ENCODE data around the gene NDUFS5. TPM values are rescaled to one million over a fixed set of nuclear protein-coding genes. Genes with fewer than 3 reads are reported as not detected.
"Not testable (repeated sequence)": the region's sequence is repeated elsewhere in the genome, so short reads cannot be mapped to it uniquely, and the experiment has no call there.

NDUFS5 gene
- total RNA-seq (ENCODE audit: unreplicated experiment) = 200 TPM
- long read RNA-seq, transcript NDUFS5-202 (3 exons, 548 nt) = major isoform, 104 of 184 reads
- long read RNA-seq, transcript NDUFS5-201 (3 exons, 544 nt) = minor isoform, 77 of 184 reads
- long read RNA-seq, partial matches to known transcripts = 2 of 184 reads
- long read RNA-seq, other reads (novel, unspliced or antisense) = 1 of 184 reads

- TF ChIP-seq, protein P1, sequence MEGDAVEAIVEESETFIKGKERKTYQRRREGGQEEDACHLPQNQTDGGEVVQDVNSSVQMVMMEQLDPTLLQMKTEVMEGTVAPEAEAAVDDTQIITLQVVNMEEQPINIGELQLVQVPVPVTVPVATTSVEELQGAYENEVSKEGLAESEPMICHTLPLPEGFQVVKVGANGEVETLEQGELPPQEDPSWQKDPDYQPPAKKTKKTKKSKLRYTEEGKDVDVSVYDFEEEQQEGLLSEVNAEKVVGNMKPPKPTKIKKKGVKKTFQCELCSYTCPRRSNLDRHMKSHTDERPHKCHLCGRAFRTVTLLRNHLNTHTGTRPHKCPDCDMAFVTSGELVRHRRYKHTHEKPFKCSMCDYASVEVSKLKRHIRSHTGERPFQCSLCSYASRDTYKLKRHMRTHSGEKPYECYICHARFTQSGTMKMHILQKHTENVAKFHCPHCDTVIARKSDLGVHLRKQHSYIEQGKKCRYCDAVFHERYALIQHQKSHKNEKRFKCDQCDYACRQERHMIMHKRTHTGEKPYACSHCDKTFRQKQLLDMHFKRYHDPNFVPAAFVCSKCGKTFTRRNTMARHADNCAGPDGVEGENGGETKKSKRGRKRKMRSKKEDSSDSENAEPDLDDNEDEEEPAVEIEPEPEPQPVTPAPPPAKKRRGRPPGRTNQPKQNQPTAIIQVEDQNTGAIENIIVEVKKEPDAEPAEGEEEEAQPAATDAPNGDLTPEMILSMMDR (IDR thresholded peaks at IDR 0.05; ENCODE audit: unreplicated experiment) = no peak
- Mint-ChIP-seq H3K27ac (ENCODE audit: unreplicated experiment) (peak within 1 kb of the TSS; percentile 98), H3K9me3 (ENCODE audit: unreplicated experiment) (no peaks in the 10 kb centered on the region), H3K36me3 (ENCODE audit: low read depth, unreplicated experiment) (peaks cover 14% of the 10 kb centered on the region), H3K4me3 (ENCODE audit: unreplicated experiment) (peak within 1 kb of the TSS; percentile 95), H3K4me1 (ENCODE audit: unreplicated experiment) (peaks cover 14% of the 10 kb centered on the region), H3K27me3 (ENCODE audit: unreplicated experiment) (peaks cover 11% of the 10 kb centered on the region)
- DNase-seq (ENCODE audit: low spot score) = peak; percentile 81
Observed at GRCh38 chr1:39026051-39026865, at the start of gene NDUFS5. Gene NDUFS5, plus strand, starts transcription at chr1:39026350. Its CDS starts 2,375 bp downstream, at chr1:39028725.

GRCh38 chr1:38977399-38978244 lies 48.5 kb upstream of the NDUFS5 start:
- H3K27ac Mint-ChIP-seq (ENCODE audit: unreplicated experiment); H3K4me1 Mint-ChIP-seq (ENCODE audit: unreplicated experiment); H3K9me3 Mint-ChIP-seq (ENCODE audit: unreplicated experiment); H3K27me3 Mint-ChIP-seq (ENCODE audit: unreplicated experiment); H3K4me3 Mint-ChIP-seq (ENCODE audit: unreplicated experiment); DNase-seq (ENCODE audit: low spot score); H3K36me3 Mint-ChIP-seq (ENCODE audit: low read depth, unreplicated experiment): not testable (repeated sequence)

GRCh38 chr1:38978245-38978542 lies 48.0 kb upstream of the NDUFS5 start:
- not testable (repeated sequence) for H3K27ac Mint-ChIP-seq (ENCODE audit: unreplicated experiment); H3K4me1 Mint-ChIP-seq (ENCODE audit: unreplicated experiment); H3K9me3 Mint-ChIP-seq (ENCODE audit: unreplicated experiment); H3K36me3 Mint-ChIP-seq (ENCODE audit: low read depth, unreplicated experiment); DNase-seq (ENCODE audit: low spot score); H3K27me3 Mint-ChIP-seq (ENCODE audit: unreplicated experiment)
- H3K4me3 Mint-ChIP-seq (ENCODE audit: unreplicated experiment) = peak overlapping the region; percentile 18

DNA sequence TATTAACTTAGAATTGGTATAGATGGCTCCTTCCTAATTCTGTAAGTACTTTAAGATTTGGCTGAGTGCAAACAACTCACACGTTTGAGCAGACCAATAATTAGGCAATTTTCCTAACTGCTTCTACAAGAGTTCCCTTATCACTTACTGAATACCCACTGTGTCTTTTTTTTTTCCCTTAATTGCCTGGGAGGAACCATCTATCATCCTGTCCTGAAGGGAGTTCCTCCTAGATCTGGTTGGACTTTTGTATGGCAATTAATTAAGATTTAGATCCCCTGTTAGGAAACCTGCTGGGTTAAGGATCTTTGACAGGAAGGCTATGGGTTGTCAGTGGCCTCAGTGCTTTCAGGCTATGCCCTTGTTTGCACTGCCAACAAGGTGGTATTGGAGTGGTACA lies 46.8 kb upstream of the NDUFS5 start:
- not testable (repeated sequence) for H3K36me3 Mint-ChIP-seq (ENCODE audit: low read depth, unreplicated experiment); H3K27ac Mint-ChIP-seq (ENCODE audit: unreplicated experiment); H3K4me3 Mint-ChIP-seq (ENCODE audit: unreplicated experiment); H3K4me1 Mint-ChIP-seq (ENCODE audit: unreplicated experiment); H3K27me3 Mint-ChIP-seq (ENCODE audit: unreplicated experiment); DNase-seq (ENCODE audit: low spot score); H3K9me3 Mint-ChIP-seq (ENCODE audit: unreplicated experiment)

DNA sequence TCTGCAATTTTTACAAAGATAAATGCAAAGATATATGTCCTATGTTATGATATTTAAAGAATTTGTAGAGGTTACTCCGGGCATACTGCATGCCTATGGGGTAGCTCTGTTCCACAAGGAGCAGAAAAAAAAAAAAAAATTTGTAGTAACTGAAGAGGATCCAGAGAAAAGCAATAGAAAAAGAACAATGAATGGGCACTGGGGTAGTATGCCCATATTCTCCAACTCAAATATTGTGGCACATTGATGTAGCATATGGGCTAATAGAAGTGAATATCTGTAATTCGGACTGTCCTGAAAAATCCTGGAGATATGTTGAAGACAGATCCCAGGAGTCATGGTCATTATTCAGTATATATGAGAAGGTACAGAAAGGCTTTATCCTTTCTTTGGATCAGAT lies 36.2 kb upstream of the NDUFS5 start:
- Mint-ChIP-seq H3K27ac (ENCODE audit: unreplicated experiment) (peak overlapping the region; percentile 62), H3K36me3 (ENCODE audit: low read depth, unreplicated experiment) (peaks cover 6% of the 10 kb centered on the region), H3K4me1 (ENCODE audit: unreplicated experiment) (peaks cover 22% of the 10 kb centered on the region), H3K27me3 (ENCODE audit: unreplicated experiment) (peaks cover 8% of the 10 kb centered on the region), H3K9me3 (ENCODE audit: unreplicated experiment) (no peaks in the 10 kb centered on the region), H3K4me3 (ENCODE audit: unreplicated experiment) (peak overlapping the region; percentile 83)
- no peak for DNase-seq (ENCODE audit: low spot score)
- TF ChIP-seq, protein P1 (IDR thresholded peaks at IDR 0.05; ENCODE audit: unreplicated experiment) = no peak

DNA sequence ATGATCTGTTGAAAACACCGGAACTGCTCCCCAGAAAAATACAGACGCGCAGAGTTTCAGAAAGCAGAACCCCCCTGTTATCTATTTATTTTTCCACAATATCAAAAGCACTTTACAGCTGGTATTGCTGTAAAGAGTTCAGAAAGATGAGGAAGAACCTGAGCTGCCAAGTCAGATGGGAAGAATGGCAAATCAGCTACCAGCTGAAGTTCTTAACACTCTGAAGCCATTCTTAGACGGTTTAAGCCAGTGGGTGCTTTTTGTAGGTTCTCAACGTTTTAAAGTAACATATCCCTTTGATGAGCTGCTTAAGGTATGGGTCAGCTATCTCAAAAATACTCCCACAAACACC lies 35.8 kb upstream of the NDUFS5 start:
- Mint-ChIP-seq H3K27ac (ENCODE audit: unreplicated experiment) (peak overlapping the region; percentile 80), H3K27me3 (ENCODE audit: unreplicated experiment) (peaks cover 8% of the 10 kb centered on the region), H3K36me3 (ENCODE audit: low read depth, unreplicated experiment) (peaks cover 10% of the 10 kb centered on the region), H3K4me1 (ENCODE audit: unreplicated experiment) (peaks cover 22% of the 10 kb centered on the region), H3K9me3 (ENCODE audit: unreplicated experiment) (no peaks in the 10 kb centered on the region), H3K4me3 (ENCODE audit: unreplicated experiment) (peak overlapping the region; percentile 83)
- DNase-seq (ENCODE audit: low spot score) = no peak
- TF ChIP-seq, protein P1 (IDR thresholded peaks at IDR 0.05; ENCODE audit: unreplicated experiment) = no peak
